Ovary (tissue), 3 donors: ENCODE data around the gene ANO6.

Experiments
- CTCF ChIP-seq, 3 donors: fragments of 450-650 bp in 2 of 3; fragments of 200-600 bp in 1 of 3; IDR thresholded peaks; one replicate each; pipeline versions ENCODE4 v1.5.1 to v1.8.0; 2016 to 2022; ENCODE audit warnings: antibody characterized with exemption in 3 of 3, mild to moderate bottlenecking in 1 of 3
- POLR2A ChIP-seq: fragments of 450-650 bp; IDR thresholded peaks from one replicate; pipeline ENCODE4 v1.6.1; 2017; ENCODE audit warnings: antibody characterized with exemption, mild to moderate bottlenecking, moderate library complexity
- donor health status: DM: no; HTN: no; CAD: no.

GRCh38 chr12:45356822-45357538 is 141.1 kb downstream of the ANO6 start:
- TF ChIP-seq CTCF (IDR thresholded peaks at IDR 0.05) (no peak), POLR2A (no peak)
